Stimulated activated CD8-positive, alpha-beta memory T cell treated with anti-CD3 and anti-CD28 coated beads, Interleukin-4, amount 100 ng/mL, for 24 hours (primary cell): ENCODE results near the gene PSMC3.

Experiments
- DNase-seq: peaks from one replicate; pipeline ENCODE4 v3.0.0-alpha.2; 2020; ENCODE audit warnings: low read depth

The PSMC3 gene

GRCh38 chr11:47413908-47414684, 12.1 kb downstream of the PSMC3 start:
- no peak for DNase-seq

DNA sequence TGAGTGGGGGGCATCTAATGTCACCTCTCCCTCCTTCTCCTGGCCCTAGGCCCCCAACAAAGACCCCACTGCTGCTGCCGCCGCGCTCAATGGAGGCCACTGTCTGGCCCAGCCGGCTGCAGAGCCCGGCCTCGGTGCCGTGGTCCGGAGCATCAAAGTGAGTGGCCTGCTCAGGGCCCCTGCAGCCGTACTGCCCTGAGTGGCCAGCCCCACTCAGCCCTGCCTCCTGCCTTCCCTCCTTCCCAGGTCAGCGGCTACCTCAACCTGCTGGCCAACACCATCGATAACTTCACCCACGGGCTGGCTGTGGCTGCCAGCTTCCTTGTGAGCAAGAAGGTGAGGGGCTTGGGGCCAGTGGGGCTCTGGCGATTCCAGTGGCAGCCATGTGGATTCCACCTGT, 12.9 kb downstream of the PSMC3 start:
- DNase-seq, result no peak

DNA sequence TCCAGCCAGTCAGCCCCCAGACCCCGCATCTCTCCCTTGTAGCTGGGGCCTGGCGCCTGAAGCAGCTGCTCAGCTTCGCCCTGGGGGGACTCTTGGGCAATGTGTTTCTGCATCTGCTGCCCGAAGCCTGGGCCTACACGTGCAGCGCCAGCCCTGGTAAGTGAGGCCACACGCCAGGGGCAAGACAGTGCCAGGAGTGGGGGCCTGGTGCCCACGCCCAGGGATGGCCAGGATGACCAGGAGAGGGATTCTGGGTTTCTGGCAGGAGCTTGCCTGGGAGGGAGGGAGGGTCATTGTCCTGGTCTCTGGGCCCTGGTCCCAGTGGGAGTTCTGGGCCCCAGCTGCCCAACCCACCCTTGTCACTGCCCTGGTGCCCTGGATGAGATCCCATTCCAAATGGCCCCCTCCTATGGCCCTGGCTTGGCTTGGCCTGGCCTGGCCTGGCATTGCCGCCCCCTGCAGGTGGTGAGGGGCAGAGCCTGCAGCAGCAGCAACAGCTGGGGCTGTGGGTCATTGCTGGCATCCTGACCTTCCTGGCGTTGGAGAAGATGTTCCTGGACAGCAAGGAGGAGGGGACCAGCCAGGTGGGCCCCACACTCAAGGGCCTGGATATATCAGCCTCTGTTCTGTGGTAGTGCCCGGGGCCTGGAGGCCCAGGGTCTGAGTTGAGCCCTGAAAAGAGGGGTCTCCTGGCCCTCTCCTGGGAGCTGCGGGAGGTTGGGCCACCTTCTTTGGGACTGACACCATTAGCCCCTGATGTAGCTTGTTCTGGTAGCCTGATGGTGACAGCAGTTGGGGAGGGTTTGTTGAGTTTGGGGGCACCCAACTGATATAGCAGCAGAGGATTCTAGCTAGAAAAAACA, 14.1 kb downstream of the PSMC3 start:
- DNase-seq, result peak; percentile 41

DNA sequence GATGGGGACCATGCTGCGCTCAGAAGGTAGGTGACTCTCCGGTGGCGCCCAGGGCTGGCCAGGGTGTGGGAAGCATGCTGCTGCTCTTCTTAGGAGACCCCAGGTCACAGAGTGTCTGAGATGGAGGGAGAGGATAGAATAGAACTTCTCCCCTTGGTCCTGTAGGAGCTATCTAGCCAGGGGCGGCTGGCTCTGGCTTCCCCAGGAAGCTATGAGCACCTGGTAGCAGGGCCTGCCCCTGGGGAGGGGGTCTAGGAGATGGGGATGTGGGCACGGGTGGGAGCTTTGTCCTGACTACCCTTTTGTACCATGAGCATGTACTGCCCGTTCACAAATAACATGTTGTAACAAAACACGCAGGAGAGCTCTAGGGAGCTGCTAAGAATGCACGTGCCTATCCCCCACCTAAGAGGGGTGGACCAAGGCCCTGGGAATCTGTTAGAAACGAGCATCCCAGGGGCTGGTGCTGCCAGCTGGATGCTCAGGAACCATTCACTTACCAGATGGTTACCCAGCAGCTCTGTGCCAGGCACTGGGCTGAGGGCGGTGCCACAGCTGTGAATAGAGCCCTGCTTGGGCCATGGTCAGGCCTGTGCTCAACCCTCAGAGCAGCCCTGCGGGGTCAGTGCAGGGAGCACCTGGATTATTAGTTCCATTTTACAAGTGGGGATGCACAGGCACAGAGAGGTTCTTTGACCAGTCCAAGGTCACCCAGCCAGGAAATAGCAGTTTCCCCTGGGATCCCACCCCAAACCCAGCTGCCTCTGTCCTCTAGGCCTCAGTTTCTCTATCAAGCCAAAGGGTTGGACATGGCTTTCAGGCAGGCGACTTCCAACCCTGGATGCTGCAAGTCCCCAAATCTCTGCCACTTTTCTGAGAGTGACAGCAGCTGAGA, 15.6 kb downstream of the PSMC3 start:
- no peak for DNase-seq

DNA sequence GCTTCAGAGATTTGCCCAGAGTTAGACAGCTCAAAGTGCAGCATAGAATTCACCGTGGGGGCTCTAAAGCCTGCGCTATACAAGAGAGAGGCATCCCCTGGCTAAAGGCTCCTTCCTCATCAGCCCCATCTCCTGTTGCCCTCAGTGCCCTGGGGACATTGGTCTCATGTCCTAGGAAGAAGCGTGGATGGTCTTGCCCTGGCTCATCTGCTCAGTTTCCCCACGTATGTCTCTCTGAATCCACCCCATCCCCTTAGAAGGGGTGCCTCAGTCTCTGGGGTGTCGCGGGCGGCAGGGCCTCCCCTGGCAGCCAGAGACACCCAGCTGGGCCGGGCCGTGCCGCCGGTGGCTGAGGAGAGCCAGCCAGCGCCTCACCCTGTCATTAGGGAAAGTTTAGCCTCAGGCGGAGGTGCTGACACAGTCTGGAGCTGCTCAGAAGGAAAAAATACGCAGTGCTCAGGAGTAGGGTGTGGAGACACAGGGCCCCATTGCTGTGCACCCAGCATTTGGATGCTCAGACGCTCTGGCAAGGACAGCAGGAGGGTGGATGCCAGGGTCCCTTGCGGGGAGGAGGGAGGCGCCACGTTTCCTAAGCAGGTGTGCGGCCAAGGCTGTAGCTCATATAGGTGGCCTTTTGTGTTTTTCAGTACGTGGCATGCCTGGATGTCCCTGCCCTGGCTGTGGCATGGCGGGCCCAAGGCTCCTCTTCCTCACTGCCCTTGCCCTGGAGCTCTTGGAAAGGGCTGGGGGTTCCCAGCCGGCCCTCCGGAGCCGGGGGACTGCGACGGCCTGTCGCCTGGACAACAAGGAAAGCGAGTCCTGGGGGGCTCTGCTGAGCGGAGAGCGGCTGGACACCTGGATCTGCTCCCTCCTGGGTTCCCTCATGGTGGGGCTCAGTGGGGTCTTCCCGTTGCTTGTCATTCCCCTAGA, 16.5 kb downstream of the PSMC3 start:
- no peak for DNase-seq

GRCh38 chr11:47408598-47409439, 17.4 kb downstream of the PSMC3 start:
- no peak for DNase-seq

DNA sequence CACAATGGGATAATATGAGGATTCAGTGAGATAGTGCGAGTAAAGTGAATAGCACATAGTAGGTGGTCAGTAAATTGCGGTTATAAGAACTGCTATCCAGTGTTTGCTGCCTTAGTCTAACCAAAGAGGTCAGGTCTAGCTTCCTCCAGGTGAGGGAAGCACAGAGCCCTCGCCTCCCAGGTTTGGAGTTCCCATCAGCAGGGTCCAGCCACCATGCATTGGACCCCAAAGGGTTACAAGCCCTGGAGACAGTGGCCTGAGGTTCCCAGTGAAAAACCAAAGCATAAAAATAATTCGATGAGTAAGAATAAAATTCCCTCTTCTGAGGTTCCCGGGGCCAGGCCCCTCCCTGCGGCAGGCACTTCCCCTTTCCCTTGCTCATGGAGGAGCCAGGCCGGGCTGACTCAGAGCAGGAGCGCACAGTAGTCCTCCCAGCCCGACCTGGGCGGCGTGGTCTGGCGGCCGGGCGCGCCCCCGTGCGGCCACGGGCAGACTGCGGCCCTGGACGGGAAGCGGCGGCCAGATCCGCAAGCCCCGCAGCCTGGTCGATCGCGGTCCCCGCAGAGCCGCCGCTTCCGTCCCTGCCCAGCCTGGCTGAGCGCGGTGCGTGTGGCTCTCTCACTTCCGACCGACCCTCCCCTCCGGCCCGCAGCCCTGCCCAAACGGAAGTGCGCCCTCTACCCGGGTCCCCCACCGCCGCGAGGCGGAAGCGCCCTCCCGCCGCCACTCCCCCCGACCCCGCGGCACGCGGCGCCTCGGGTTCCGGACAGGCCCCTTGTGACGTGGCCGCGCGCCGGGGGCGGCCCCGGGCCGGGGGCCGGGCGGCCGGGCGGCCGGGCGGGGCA, 18.3 kb downstream of the PSMC3 start, which contains the start of gene SLC39A13:
Gene SLC39A13 (plus strand): TSS at position 845 of the 845 bp plus-strand sequence. CDS start 1,505 bp downstream, outside the sequence.
- peak; percentile 87 for DNase-seq

- no peak for DNase-seq
Measured at GRCh38 chr11:47406896-47407745, 19.1 kb downstream of the PSMC3 start.

- no peak for DNase-seq
Measured at GRCh38 chr11:47403571-47403970, 22.7 kb downstream of the PSMC3 start.

GRCh38 chr11:47403135-47403534, 23.1 kb downstream of the PSMC3 start:
- no peak for DNase-seq

- DNase-seq, result no peak
Measured at GRCh38 chr11:47400768-47401279, 25.4 kb downstream of the PSMC3 start.

GRCh38 chr11:47399860-47400767, 26.1 kb downstream of the PSMC3 start:
- peak; percentile 23 for DNase-seq

- no peak for DNase-seq
Measured at GRCh38 chr11:47398551-47398950, 27.7 kb downstream of the PSMC3 start.

GRCh38 chr11:47398011-47398410, 28.2 kb downstream of the PSMC3 start:
- DNase-seq, result no peak

DNA sequence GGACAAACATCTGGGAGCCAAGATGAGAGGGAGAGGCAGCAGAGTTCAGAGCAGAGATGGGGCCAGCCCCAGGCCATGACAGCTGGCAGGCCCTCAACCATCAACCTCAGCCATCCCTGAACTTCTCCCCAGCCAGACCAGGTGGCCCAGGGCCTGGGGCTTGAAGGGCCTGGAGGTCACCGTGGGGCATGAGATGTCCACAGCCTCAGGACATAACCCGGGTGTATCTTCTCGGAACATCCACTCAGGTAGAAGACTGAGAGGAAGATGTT, 30.3 kb downstream of the PSMC3 start:
- no peak for DNase-seq

DNA sequence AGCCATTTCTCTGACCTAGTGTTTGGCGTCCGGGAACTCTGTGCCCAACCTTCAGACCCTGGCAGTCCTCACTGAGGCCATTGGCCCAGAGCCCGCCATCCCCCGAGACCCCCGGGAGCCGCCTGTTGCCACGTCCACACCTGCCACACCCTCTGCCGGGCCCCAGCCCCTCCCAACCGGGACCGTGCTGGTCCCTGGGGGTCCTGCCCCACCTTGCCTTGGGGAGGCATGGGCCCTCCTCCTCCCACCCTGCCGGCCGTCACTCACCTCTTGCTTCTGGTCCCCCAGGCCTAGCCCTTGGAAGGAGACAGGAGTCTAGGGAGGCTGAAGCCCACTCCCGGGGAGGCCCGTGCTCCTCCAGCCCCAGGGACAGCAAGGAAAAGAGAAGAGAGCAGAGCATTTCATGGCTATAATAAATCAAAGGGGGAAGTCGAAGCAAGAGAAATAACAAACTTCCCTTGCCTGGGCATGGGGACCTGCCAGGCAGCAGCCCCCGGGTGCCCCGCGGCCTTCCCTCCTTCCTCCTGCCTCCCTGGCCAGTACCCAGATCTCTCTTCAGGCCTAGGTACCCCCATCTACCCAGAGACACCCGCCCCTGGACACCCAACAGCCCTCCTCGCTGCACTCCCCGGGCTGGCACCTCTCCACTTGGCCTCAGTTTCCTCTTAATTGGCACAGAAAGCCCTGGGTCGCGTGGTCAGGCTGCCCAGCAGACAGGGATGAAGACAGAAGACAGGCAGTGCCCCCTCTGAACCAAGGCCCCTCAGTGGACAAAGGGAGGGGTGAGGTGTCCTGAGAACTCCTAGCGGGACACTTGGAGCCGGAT, 30.8 kb downstream of the PSMC3 start:
- DNase-seq, result no peak
